ENCODE data around the gene JMJD6.

DNA sequence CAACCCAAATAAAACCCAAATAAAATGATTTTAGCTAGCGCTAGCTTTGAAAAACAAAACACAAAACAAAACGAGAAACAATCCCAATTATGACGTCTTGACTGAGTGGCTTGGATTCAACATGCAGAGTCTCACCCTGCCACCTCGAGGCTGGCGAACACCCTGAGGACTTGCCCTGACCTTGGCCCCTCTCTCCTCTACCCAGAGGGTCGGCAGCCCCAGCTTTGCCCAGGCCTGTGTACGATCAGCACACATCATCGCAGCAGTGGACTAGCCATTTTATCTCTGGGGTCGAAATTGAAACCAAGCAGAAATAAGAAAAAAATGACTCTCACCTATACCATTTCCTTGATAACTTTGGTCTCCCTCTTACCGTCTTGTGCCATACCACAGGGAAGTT lies 4.9 kb downstream of the JMJD6 start:
- TF ChIP-seq, protein P1, sequence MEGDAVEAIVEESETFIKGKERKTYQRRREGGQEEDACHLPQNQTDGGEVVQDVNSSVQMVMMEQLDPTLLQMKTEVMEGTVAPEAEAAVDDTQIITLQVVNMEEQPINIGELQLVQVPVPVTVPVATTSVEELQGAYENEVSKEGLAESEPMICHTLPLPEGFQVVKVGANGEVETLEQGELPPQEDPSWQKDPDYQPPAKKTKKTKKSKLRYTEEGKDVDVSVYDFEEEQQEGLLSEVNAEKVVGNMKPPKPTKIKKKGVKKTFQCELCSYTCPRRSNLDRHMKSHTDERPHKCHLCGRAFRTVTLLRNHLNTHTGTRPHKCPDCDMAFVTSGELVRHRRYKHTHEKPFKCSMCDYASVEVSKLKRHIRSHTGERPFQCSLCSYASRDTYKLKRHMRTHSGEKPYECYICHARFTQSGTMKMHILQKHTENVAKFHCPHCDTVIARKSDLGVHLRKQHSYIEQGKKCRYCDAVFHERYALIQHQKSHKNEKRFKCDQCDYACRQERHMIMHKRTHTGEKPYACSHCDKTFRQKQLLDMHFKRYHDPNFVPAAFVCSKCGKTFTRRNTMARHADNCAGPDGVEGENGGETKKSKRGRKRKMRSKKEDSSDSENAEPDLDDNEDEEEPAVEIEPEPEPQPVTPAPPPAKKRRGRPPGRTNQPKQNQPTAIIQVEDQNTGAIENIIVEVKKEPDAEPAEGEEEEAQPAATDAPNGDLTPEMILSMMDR (conservative IDR thresholded peaks at IDR 0.05; ENCODE audit: low read length), result no peak
- TF ChIP-seq EZH2phosphoT487 (IDR thresholded peaks at IDR 0.05; ENCODE audit: borderline replicate concordance), result no peak

Measured in Loucy (cell line).